Smooth muscle cell of the brain vasculature (primary cell): ENCODE measurements around the gene ABHD2.

Experiments
- DNase-seq: peaks from one replicate; pipeline ENCODE4 v3.0.0-alpha.2; 2012; ENCODE audit warnings: low read depth, low spot score

Gene ABHD2

GRCh38 chr15:89194608-89195007 is 106.4 kb downstream of the ABHD2 start:
- no peak for DNase-seq

GRCh38 chr15:89195836-89196235 is 107.6 kb downstream of the ABHD2 start:
- no peak for DNase-seq

- no peak for DNase-seq
These were observed 108.0 kb downstream of the ABHD2 start for GRCh38 chr15:89196241-89196640.

GRCh38 chr15:89196994-89197393 is 108.7 kb downstream of the ABHD2 start:
- DNase-seq, result no peak

GRCh38 chr15:89197503-89197971 is 109.3 kb downstream of the ABHD2 start:
- no peak for DNase-seq

- DNase-seq, result no peak
These were observed 109.9 kb downstream of the ABHD2 start for GRCh38 chr15:89198196-89198595.

- DNase-seq, result no peak
These were observed 110.7 kb downstream of the ABHD2 start for GRCh38 chr15:89198934-89199333.

- DNase-seq, result no peak
These were observed 111.5 kb downstream of the ABHD2 start for GRCh38 chr15:89199746-89200145.

GRCh38 chr15:89200182-89200581 is 111.9 kb downstream of the ABHD2 start:
- no peak for DNase-seq

- no peak for DNase-seq
These were observed 113.3 kb downstream of the ABHD2 start for GRCh38 chr15:89201465-89202005.

GRCh38 chr15:89203705-89204273 is 115.5 kb downstream of the ABHD2 start:
- DNase-seq, result no peak

- DNase-seq, result no peak
These were observed 117.8 kb downstream of the ABHD2 start for GRCh38 chr15:89205991-89206585.

GRCh38 chr15:89206908-89207331 is 118.7 kb downstream of the ABHD2 start:
- DNase-seq, result no peak

- DNase-seq, result no peak
These were observed 120.0 kb downstream of the ABHD2 start for GRCh38 chr15:89208256-89208655.

- no peak for DNase-seq
These were observed 120.8 kb downstream of the ABHD2 start for GRCh38 chr15:89209057-89209456.

GRCh38 chr15:89211678-89212170 is 123.5 kb downstream of the ABHD2 start:
- no peak for DNase-seq

- DNase-seq, result no peak
These were observed 127.4 kb downstream of the ABHD2 start for GRCh38 chr15:89215627-89216026.

GRCh38 chr15:89217031-89217430 is 128.8 kb downstream of the ABHD2 start:
- DNase-seq, result no peak

GRCh38 chr15:89217686-89218376 is 129.6 kb downstream of the ABHD2 start:
- DNase-seq, result no peak

GRCh38 chr15:89218531-89218930 is 130.3 kb downstream of the ABHD2 start:
- no peak for DNase-seq

- DNase-seq, result no peak
These were observed 133.3 kb downstream of the ABHD2 start, which contains the start of gene RLBP1 for GRCh38 chr15:89221543-89221942. TSS of gene RLBP1 (minus strand) at chr15:89221579. CDS start at chr15:89218975, 2,604 bp downstream.

GRCh38 chr15:89225588-89225987 is 137.3 kb downstream of the ABHD2 start:
- no peak for DNase-seq
